Endothelial cell of hepatic sinusoid (primary cell): ENCODE results near the gene CCDC6.
"Not testable (repeated sequence)": the region's sequence is repeated elsewhere in the genome, so short reads cannot be mapped to it uniquely, and the experiment has no call there.

Experiments used
- in situ Hi-C: cut with HindIII; loops from 2 replicates; pipeline ENCODE4 v1.10.0; 2017; ENCODE audit warnings: low sequenced_read_pairs

Gene CCDC6

GRCh38 chr10:59906417-59907202 is at the start of gene CCDC6:
Gene CCDC6 (minus strand): TSS chr10:59906556. CDS start chr10:59906424, 132 bp downstream.
- in situ Hi-C loops: loop anchor here (5.0 kb wide), 1 partner anchor 74 kb away; no protein-coding TSS in a partner anchor

GRCh38 chr10:59954296-59954695 is 47.9 kb upstream of the CCDC6 start:
- in situ Hi-C loops: no loop called here

DNA sequence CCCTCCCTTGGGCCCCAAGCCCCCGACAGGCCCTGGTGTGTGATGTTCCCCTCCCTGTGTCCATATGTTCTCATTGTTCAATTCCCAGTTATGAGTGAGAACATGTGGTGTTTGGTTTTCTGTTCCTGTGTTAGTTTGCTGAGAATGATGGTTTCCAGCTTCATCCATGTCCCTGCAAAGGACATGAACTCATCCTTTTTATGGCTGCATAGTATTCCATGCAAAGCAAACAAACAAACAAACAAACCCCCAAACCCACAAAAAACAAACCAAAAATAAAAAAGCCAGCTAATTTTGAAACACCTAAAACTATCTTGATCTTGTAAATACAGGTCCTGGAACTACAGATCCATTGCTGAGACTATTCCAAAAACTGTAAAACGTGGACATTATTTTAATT is 47.4 kb upstream of the CCDC6 start:
- in situ Hi-C loops: not testable (repeated sequence)

DNA sequence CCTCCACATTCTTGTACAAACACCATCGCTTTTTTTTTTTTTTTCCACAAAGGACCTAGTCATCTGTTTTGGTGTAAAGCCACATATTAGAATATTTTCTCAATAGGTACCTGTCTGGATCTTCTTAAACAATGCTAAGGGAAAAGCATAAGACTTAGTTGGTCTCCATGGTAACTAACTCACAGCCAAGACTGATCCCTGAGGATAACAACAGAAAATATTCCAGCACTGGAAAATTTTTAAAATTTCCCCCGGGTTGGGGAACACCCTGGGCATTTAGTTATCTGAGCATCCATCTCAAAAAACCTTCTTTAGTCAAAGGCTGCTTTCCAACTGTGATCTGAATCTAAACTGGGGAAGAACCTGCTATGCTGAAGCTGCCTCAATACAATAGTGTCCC is 43.7 kb upstream of the CCDC6 start:
- in situ Hi-C loops: no loop called here

- in situ Hi-C loops: no loop called here
These were observed 43.3 kb upstream of the CCDC6 start for GRCh38 chr10:59949608-59950007.

DNA sequence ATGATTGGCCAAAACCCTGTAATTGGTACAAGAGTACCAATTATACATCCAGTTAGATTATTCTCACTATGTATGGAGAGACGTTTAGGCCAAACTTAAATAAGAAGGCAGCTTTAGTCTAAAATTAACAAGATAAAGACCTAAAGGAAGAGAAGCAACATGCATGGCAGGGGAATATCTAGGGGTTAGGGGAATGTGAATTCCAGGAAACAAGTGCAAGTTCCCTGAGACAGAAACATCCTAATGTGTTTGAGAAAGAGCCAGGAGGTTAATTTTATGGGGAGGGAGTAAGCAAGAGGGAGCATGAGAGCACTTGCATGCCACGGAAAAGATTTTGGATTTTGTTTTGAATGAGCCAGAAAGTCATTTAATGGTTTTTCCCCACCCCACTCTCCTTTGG is 39.6 kb upstream of the CCDC6 start:
- in situ Hi-C loops: no loop called here

DNA sequence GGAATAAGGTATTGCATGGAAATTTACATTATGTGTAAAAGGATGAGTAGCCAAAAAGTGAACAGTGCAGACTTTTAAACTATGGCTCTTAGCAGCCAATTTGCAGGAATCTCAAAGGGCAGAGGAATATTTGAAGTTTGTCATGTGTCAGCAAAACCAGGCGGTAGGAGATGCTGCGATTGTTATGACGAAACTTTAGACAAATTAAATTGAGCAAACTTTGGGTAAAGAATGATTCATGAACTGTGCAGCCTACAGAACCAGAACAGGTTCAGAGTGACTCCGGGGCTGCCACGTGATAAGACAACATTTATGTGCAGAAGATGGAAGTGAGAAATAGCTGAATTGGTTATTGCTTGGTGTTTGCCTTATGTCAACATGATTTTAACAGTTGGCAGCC is 39.2 kb upstream of the CCDC6 start:
- in situ Hi-C loops: no loop called here

- in situ Hi-C loops: no loop called here
These were observed 38.1 kb upstream of the CCDC6 start for GRCh38 chr10:59944339-59944935.

GRCh38 chr10:59942556-59942955 is 36.2 kb upstream of the CCDC6 start:
- in situ Hi-C loops: no loop called here

DNA sequence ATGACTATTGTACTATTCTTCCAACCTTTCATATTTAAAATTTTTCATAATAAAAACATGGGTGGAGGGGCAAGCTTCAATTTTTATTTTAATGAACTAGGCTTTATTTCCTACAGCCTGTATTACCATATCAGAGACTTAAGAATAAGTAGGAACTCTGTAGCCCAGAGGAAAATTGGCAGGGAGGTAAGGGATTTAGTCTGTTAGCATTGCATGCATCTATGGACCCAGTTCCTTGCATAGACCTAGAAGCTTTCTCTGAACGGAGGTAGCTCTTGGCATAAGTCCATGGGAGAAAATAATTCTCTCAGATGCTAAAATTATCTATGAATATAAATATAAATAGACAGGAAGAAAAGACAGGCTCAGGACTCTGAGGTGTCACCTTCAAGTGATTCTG is 31.4 kb upstream of the CCDC6 start:
- in situ Hi-C loops: no loop called here

GRCh38 chr10:59934701-59935100 is 28.3 kb upstream of the CCDC6 start:
- in situ Hi-C loops: no loop called here

- in situ Hi-C loops: not testable (repeated sequence)
These were observed 24.6 kb upstream of the CCDC6 start for GRCh38 chr10:59930788-59931521.

DNA sequence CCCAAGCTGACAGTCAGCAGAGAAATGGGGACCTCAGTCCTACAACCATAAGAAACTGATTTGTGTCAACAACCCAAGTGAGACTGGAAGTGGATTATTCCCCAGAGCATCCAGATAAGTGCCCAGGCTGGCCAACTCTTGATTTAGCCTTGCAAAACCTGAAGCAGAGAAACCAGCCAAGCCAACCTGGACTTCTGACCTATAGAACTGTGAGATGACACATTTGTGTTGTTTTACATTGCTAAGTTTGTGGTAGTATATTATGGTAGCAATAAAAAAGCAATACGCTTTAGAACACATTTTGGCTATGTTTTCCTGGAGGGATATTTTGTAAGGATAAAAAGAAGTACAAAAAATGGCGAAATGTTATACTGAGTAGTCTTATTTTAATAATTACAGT is 19.7 kb upstream of the CCDC6 start:
- in situ Hi-C loops: no loop called here

DNA sequence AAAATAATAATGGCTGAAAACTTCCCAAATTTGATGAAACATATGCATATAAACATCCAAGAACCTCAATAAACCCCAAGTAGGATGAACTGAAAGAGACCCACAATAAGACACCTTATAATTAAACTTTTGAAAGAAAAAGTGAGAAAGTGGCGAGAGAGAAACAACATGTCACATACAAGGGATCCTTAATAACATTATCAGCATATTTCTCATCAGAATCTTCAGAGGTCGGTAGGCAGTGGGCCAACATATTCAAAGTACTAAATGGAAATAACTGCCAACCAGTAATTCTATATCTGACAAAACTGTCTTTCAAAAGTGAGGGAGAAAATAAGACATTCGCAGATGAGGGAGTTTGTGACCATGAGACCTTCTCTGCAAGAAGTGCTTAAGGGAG is 16.6 kb upstream of the CCDC6 start:
- in situ Hi-C loops: no loop called here

- in situ Hi-C loops: no loop called here
These were observed 11.6 kb upstream of the CCDC6 start for GRCh38 chr10:59917922-59918321.

GRCh38 chr10:59913547-59914237 is 7.3 kb upstream of the CCDC6 start:
- in situ Hi-C loops: no loop called here

- in situ Hi-C loops: no loop called here
These were observed 4.5 kb upstream of the CCDC6 start for GRCh38 chr10:59910867-59911266.

GRCh38 chr10:59909815-59910214 is 3.5 kb upstream of the CCDC6 start:
- in situ Hi-C loops: loop anchor here (5.0 kb wide), 1 partner anchor 78 kb away; no protein-coding TSS in a partner anchor

DNA sequence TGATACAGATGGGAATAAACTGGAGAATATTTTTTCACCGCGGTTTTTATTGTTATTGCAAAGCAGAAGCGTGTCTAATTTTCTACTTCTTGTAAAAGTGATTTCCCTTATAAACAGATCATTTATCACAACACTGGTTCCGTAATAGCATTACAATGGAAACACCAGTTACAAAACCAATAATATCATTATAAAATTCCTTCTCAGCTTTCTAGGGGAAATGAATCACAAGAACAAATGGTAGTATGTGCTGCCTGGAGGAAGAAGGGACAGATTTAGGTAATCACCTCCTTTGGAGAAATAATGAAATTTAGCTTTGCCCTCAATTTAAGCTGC is 2.4 kb upstream of the CCDC6 start:
- in situ Hi-C loops: loop anchor here (5.0 kb wide), 1 partner anchor 76 kb away; no protein-coding TSS in a partner anchor

GRCh38 chr10:59907918-59908807 is 1.8 kb upstream of the CCDC6 start:
- in situ Hi-C loops: loop anchor here (5.0 kb wide), 1 partner anchor 76 kb away; no protein-coding TSS in a partner anchor
